Endodermal cell (in vitro differentiated cells): ENCODE results near the gene PSMD13. TPM values are rescaled to one million over a fixed set of nuclear protein-coding genes. Genes with fewer than 3 reads are reported as not detected.

ENCODE experiments used
- DNase-seq: peaks from one replicate; pipeline ENCODE4 v3.0.0-alpha.2; 2017
- H3K27ac ChIP-seq: 2 replicates; pipeline ENCODE4 v1.5.1; 2013; ENCODE audit warnings: mild to moderate bottlenecking, low read depth, low read length, moderate library complexity
- H3K27me3 ChIP-seq: 2 replicates; pipeline ENCODE4 v1.6.1; 2013; ENCODE audit warnings: mild to moderate bottlenecking, low read length, moderate library complexity; ENCODE audit not compliant: insufficient read depth, control insufficient read depth, poor library complexity, severe bottlenecking
- H3K36me3 ChIP-seq: 2 replicates; pipeline ENCODE4 v1.7.0; 2013; ENCODE audit warnings: mild to moderate bottlenecking, low read length, moderate library complexity; ENCODE audit not compliant: control insufficient read depth, insufficient read depth
- H3K4me1 ChIP-seq: one replicate; pipeline ENCODE4 v1.7.0; 2013; ENCODE audit warnings: low read length; ENCODE audit not compliant: control insufficient read depth, insufficient read depth
- H3K4me3 ChIP-seq: 2 replicates; pipeline ENCODE4 v1.5.1; 2013; ENCODE audit warnings: mild to moderate bottlenecking, low read length, moderate library complexity
- H3K9ac ChIP-seq: 2 replicates; pipeline ENCODE4 v1.6.1; 2013; ENCODE audit warnings: mild to moderate bottlenecking, low read length, moderate library complexity; ENCODE audit not compliant: poor library complexity, severe bottlenecking; ENCODE audit errors: extremely low read depth
- H3K9me3 ChIP-seq: 2 replicates; pipeline ENCODE4 v1.6.1; 2013; ENCODE audit warnings: mild to moderate bottlenecking, low read length, moderate library complexity; ENCODE audit not compliant: control insufficient read depth
- H3K27ac Mint-ChIP-seq: 2 replicates; pipeline ENCODE4 v1.8.0; 2020; ENCODE audit warnings: mixed read lengths
- H3K27me3 Mint-ChIP-seq: 2 replicates; pipeline ENCODE4 v1.8.0; 2021; ENCODE audit warnings: mild to moderate bottlenecking, mixed read lengths; ENCODE audit not compliant: insufficient read depth
- H3K36me3 Mint-ChIP-seq: 2 replicates; pipeline ENCODE4 v1.8.0; 2020; ENCODE audit warnings: low read depth, mixed read lengths
- H3K4me1 Mint-ChIP-seq: 2 replicates; pipeline ENCODE4 v1.8.0; 2020; ENCODE audit warnings: mixed read lengths
- H3K4me3 Mint-ChIP-seq: 2 replicates; pipeline ENCODE4 v1.8.0; 2020; ENCODE audit warnings: mild to moderate bottlenecking, moderate library complexity, mixed read lengths
- H3K9me3 Mint-ChIP-seq: 2 replicates; pipeline ENCODE4 v1.8.0; 2020; ENCODE audit warnings: mild to moderate bottlenecking, mixed read lengths
- CTCF ChIP-seq: fragments of 200-600 bp; sonication (generic); conservative IDR thresholded peaks from 2 replicates; pipeline ENCODE4 v1.5.0; 2021; ENCODE audit warnings: antibody characterized with exemption, mild to moderate bottlenecking
- WGBS, 2 experiments: methylation state at CpG; one replicate each; pipeline versions ENCODE4 v1.1.5 to v1.1.7; 2013; ENCODE audit warnings: missing lambda C conversion rate in 2 of 2, mixed read lengths in 1 of 2; ENCODE audit not compliant: insufficient coverage in 1 of 2, insufficient read length in 1 of 2; 5-methylcytosine and 5-hydroxymethylcytosine counted together
- total RNA-seq, 2 donors: library from RNA; stranded (reverse); fragmentation: NEBNext Ultra II Directional in 1 of 2; extraction: Animal tissue kit (Norgen Biotek cat#: 25700) in 1 of 2; gene quantifications; 2 replicates in 1 of 2; 3 replicates in 1 of 2; pipeline ENCODE4 v1.2.1, GENCODE V29; 2021

PSMD13 gene
- total RNA-seq, 2 donors from 2014 or later, result 120 to 134 TPM

GRCh38 chr11:256952-257737, 20.4 kb downstream of the PSMD13 start:
- DNase-seq, result no peak
- no peak overlapping the region for H3K4me3 Mint-ChIP-seq
- H3K9ac ChIP-seq, result no peak overlapping the region
- no peaks in the 10 kb centered on the region for H3K27me3 ChIP-seq
- peaks cover 15% of the 10 kb centered on the region for H3K9me3 Mint-ChIP-seq
- H3K27ac Mint-ChIP-seq, result no peak overlapping the region
- peaks cover 2% of the 10 kb centered on the region for H3K27me3 Mint-ChIP-seq
- H3K36me3 Mint-ChIP-seq, result peaks cover 17% of the 10 kb centered on the region
- peaks cover 4% of the 10 kb centered on the region for H3K9me3 ChIP-seq
- no peak for TF ChIP-seq CTCF
- H3K27ac ChIP-seq, result no peak overlapping the region
- H3K4me1 Mint-ChIP-seq, result no peaks in the 10 kb centered on the region
- H3K36me3 ChIP-seq, result peaks cover 15% of the 10 kb centered on the region
- WGBS, 2 experiments, result 92 to 93% methylated on average over 6 to 14 of the region's 14 CpGs
- no peaks in the 10 kb centered on the region for H3K4me1 ChIP-seq
- H3K4me3 ChIP-seq, result no peak overlapping the region

GRCh38 chr11:257766-258493, 21.2 kb downstream of the PSMD13 start:
- Mint-ChIP-seq H3K27ac (no peak overlapping the region), H3K4me1 (no peaks in the 10 kb centered on the region), H3K27me3 (peaks cover 2% of the 10 kb centered on the region), H3K4me3 (no peak overlapping the region), H3K9me3 (peaks cover 18% of the 10 kb centered on the region), H3K36me3 (peaks cover 9% of the 10 kb centered on the region)
- DNase-seq, result no peak
- TF ChIP-seq CTCF, result peak; percentile 53
- peaks cover 4% of the 10 kb centered on the region for H3K9me3 ChIP-seq
- no peaks in the 10 kb centered on the region for H3K27me3 ChIP-seq
- H3K4me3 ChIP-seq, result no peak overlapping the region
- peaks cover 8% of the 10 kb centered on the region for H3K36me3 ChIP-seq
- H3K4me1 ChIP-seq, result no peaks in the 10 kb centered on the region
- no peak overlapping the region for H3K9ac ChIP-seq
- 88 to 90% methylated on average over 9 to 15 of the region's 15 CpGs for WGBS, 2 experiments
- no peak overlapping the region for H3K27ac ChIP-seq

- no peaks in the 10 kb centered on the region for H3K36me3 ChIP-seq
- no peak overlapping the region for H3K4me3 ChIP-seq
- WGBS, 2 experiments, result 80 to 97% methylated on average over 1 to 2 of the region's 10 CpGs
- Mint-ChIP-seq H3K9me3 (peaks cover 18% of the 10 kb centered on the region), H3K4me3 (no peak overlapping the region), H3K36me3 (no peaks in the 10 kb centered on the region), H3K4me1 (no peaks in the 10 kb centered on the region), H3K27me3 (peaks cover 2% of the 10 kb centered on the region), H3K27ac (no peak overlapping the region)
- H3K4me1 ChIP-seq, result no peaks in the 10 kb centered on the region
- TF ChIP-seq CTCF, result no peak
- no peaks in the 10 kb centered on the region for H3K27me3 ChIP-seq
- H3K9ac ChIP-seq, result no peak overlapping the region
- peaks cover 4% of the 10 kb centered on the region for H3K9me3 ChIP-seq
- no peak overlapping the region for H3K27ac ChIP-seq
- DNase-seq, result no peak
These were observed 22.6 kb downstream of the PSMD13 start for GRCh38 chr11:259413-259812.
